HG03039 (cell line): ENCODE measurements around the gene PPA1.
"Not testable (repeated sequence)": the region's sequence is repeated elsewhere in the genome, so short reads cannot be mapped to it uniquely, and the experiment has no call there.

Experiments
- ATAC-seq: cut with Tn5 transposase; IDR thresholded peaks from one replicate; pipeline ENCODE4 v1.9.1; 2021; ENCODE audit warnings: mild to moderate bottlenecking, moderate library complexity; ENCODE audit not compliant: unreplicated experiment

The PPA1 gene

DNA sequence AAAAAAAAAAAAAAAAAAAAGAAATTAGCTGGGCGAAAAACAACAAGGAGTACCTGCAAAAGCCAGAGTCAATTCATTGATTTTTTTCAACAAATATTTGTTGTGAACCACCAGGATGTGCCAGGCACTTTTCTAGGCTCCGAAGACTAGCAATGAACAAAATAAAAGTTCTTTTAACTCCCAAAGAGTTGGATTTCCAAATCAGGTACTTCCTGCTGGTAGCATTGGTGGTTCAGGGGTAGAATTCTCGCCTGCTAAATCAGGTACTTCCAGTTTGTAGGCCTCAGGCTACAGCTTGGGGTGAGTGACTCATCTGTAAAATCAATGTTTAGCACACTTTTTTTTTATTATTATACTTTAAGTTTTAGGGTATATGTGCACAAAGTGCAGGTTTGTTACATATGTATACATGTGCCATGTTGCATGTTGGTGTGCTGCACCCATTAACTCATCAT is 10.9 kb downstream of the PPA1 start:
- ATAC-seq = no peak

DNA sequence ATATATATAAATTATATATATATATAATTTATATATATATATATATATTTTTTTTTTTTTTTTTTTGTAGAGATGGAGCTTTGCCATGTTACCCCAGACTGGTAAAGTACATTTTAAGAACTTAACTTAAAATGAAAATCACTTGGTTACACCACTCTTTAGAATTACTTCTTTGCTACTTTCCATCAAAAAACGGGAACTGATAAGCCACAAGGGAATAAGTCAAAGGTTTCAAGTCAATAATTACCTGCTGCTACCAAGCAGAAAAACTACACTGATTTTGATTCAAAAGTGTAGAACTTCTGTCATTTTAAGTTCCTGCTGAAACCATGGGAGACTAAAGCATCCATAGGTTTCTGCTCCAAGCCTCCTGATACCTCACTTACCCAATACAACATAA is 12.2 kb downstream of the PPA1 start:
- ATAC-seq = no peak

DNA sequence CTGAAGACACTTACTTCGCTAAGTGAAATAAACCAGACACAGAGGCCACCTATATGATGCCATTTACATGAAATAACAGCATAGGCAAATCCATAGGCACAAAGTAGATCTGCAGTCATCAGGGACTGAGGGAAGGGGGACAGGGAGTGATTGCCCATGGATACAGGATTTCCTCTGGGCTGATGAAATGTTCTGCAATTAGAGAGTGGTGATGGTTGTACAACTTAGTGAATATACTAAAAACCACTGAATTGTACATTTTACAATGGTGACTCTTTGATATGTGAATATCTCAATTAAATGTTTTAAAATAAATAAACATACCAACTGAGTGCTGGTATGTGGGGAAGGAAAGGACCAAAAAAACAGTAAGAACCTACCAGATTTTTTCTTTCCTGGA is 20.4 kb downstream of the PPA1 start:
- ATAC-seq = no peak

DNA sequence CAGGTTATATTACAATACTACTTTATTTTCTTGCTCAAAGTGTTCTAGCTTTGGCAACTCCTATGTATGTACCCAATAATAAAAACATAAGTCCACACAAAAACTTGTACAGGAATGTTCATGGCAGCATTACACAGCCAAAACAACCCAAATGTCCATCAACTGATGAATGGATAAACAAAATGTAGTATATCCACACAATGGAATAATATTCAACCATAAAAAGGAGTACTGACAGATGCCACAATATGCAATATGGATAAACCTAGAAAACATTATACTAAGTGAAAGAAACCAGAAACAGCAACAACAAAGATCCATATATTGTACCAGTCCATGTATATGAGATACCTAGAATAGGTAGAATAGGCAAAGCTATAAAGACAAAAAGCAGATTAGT is 21.0 kb downstream of the PPA1 start:
- no peak for ATAC-seq

DNA sequence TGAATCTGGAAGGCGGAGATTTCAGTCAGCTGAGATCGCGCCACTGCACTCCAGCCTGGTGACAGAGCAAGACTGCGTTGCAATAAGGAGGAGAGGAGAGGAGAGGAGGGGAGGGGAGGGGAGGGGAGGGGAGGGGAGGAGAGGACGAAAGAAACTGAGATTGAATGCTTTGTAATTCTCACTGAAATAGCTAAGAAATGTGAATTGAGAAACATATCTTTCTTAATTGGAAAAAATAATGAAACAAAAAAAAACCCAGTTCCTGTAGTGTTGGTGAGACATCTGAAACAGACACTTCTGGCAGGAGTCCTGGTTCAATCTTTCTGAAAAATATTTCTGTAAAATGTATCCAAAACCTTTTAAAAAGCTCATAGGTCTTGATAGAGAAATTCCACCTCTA is 26.5 kb downstream of the PPA1 start:
- no peak for ATAC-seq

DNA sequence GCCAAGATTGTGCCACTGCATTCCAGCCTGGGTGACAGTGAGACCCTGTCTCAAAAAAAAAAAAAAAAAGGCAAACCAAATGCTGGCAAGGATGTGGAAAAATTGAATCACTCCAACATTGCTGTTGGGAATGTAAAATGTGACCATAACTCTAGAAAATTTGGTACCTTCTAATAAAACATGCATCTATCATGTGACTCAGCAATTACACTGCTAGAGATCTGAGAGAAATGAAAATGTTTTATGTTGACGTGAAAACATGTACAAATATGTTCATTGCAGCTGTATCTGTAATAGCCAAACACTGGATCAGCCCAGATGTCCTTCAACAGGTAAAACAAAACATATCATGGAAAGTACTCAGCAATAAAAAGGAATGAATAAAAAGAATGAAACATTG is 32.1 kb downstream of the PPA1 start:
- no peak for ATAC-seq

DNA sequence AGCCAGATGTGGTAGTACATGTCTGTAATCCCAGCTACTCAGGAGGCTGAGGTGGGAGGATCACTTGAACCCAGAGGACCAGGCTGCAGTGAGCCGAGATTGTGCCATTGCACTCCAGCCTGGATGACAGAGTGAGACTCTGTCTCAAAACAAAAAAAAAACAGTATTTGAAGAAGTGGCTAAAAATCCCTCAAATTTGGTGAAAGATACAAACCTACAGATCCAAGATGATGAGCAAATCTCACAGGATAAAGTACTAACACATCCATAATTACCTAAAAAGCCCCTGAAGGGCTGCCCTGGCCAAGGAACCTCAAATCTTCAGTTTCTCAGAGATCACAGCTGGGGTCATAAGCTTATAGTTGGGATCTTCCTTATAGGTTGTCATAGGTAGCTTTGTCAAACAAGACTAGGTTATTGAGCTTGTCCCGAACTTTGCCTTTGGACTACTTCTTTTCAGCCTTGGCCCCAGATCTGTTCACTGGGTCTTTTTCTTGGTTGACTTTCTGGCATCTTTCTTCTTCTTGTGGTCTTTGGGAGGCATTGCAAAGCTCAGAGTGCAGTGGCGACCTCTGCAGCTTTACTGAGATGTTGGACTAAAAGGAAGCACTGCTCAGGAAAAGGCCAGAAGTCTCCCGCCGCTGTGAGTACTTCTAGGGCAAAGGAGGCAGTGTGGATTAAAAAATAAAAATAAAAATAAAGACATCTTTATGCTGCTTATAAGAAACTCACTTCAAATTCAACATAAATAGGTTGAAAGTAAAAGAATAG is 34.3 kb downstream of the PPA1 start:
- ATAC-seq = no peak

DNA sequence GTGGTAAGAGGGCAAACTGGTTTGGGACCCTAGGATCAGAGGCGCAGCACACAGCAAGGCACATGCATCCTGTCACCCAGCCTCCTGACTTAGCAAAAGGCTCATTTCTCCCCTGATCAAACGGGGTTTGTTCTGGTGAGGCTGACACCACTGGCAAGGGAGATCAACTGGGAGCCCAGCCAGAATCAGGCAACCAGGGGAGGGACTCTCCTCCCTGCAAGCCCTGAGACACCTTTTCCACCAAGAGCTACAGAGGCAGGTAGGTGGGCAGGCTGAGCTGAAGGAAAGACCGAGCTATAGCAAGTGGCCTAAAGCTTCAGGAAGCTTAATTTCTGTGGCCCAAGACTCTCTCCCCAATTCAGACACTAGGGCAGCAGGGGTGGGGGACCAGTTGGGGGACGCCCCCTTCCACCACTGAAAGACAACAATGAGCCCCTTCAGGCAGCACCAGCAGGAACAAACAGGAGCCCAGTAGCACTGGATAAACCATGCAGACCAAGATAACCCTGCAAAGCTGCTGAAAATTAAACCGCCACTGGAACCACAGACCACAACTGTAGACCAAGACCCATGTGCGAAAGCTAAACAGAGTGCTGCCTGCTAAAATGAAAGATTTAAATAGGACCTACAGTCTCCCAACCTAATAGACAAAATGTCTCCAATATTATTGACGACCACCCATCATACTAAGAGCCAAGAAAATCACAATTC is 35.8 kb downstream of the PPA1 start:
- ATAC-seq = no peak

DNA sequence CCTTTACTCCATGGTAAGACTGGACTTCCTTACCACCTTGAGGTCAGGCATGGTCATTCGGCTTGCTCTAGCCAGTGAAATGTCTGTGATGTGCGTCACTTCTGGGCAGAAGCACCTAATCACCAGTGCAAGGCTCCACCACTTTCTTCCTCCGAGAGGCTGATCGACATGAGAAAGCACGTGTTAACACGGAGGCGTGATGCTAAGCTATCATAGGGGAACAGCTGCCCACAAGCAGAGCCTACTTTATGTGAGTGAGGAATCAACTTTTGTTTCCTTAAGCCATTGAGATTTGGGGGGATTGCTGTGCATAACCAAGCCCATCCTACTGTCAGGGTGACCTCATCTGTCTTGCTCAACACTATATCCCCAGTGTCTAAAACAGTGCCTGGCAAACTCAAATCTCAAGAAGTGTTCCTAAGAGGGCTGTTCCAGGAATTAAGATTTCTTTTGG is 39.8 kb downstream of the PPA1 start:
- no peak for ATAC-seq

DNA sequence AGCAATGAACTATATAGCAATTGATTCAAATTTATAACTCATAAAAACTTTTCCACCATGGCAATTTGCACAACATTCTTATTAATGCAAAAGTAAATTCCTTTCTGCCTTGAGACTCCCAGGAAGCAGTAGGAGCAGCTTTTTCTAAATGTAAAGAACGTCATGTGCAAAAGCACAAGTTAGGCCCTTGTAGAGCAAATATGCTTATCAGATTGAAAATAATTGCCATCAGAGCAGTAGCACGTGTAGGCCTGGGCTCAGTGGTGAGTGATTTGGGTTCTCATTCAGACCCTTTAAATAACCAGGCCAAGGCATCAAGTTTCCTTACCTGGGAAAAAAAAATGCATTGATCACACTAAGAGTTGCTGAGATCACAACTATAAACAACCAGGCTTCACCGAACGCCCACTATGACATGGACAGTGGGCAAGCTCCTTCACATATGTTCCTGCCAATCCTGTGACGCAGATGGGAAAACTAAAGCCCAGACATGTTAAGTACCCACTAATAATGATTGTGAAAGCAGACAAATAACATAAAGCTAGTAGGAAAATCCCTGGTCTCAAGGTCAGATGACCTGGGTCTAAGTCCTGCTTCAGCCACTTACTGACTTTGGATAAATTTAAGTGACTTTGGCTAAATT is 40.8 kb downstream of the PPA1 start:
- ATAC-seq = no peak

DNA sequence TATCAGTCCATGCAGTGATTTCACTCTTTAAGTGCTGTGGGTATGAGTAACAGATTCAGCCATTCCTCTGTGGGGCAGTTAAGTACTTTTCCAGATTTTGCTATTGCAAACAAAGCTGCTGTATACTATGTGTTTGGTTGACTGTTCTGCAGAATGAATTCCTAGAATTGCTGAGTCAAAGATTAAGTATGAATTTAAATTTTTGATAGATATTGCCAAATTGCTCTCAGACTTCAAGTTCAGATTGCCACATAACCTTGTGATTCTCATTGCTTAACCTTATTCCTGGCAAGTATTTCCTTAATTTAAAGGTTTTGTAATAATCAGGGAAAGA is 41.3 kb downstream of the PPA1 start:
- no peak for ATAC-seq

DNA sequence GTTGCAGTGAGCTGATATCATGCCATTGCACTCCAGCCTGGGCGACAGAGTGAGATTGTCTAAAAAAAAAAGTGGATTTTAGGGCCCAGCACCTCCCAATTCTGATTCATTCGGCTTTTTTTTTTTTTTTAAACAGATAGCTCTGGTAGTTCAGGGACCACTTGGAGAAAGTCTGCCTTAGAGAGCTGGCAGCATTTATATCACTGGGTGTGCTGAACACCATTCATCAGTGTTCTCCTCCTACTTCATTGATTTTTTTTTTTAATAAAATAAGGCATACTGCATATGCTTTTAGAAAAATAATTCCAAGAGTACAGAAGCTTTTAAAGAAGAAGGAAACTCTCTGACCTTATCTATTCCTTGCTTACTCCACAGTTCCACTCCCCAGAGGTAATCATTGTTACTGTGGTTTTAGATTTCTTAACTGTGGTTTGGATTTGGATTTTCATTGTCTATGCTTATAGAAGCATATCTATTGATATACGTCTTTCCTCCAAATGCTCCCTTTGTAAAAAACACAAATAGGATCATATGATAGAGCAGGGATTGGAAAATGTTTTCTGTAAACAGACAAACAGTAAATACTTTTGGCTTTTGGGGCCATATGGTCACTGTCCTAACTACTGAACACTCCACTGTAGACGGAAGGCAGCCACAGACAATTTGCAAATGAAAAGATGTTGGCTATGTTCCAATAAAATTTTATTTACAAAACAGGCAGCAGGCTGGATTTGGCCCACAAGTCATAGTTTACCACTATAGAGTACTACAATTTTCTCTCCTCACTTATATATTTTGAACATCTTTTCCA is 41.9 kb downstream of the PPA1 start:
- ATAC-seq = no peak

DNA sequence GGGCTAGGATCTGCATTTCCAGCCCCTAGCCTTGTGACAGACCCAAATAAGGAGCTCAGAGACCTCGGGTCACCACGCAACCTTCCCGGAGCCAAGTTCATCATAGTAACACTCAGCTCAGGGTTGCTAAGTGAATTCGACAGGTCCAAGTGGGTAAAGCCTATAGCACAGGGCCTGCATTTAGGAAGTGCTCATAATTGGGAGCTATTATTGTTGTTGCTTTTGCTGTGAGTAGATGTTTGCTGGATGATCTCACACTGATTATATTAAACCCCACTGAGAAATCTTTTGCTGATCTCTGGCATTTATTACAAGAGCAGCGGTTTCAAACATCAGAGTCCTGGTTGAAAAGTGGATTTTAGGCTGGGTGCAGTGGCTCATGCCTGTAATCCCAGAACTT is 42.6 kb downstream of the PPA1 start:
- ATAC-seq = no peak

DNA sequence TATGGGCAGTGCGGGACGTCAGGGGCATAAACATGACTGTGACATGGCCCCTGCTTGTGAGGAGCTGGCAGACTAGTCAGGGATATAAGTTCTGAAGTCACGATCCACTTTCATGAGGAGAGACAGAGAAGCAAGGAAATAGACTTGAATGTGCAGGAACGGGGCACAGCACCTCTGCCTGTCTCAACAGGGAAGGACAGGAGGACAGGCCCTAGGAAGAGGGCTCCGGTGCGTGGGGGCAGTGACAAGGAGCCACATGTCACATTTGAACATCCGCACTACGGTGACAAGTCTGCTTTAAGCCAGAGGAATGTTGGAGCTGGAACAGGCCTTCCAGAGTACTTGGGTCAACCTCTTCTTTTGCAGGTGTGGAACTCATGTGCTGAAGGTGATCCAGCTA is 43.1 kb downstream of the PPA1 start:
- no peak for ATAC-seq

DNA sequence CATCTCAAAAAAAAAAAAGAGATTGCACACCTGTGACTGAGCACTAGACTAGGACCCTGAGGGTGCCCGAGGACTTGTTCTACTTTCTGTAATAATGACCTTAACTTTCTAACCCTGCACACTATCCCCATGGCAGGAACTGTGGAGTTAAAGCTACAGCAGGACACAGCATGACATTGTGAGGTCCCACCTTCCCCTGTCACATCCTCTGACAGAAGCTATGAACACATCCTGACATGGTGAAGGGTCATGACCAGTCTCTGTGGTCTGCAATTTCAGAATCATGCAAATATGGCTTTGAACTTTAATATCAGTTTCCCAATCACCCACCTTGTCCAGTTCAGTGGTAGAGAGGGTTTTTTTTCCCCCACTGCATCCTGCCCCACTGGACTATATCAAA is 44.5 kb downstream of the PPA1 start:
- ATAC-seq = no peak

DNA sequence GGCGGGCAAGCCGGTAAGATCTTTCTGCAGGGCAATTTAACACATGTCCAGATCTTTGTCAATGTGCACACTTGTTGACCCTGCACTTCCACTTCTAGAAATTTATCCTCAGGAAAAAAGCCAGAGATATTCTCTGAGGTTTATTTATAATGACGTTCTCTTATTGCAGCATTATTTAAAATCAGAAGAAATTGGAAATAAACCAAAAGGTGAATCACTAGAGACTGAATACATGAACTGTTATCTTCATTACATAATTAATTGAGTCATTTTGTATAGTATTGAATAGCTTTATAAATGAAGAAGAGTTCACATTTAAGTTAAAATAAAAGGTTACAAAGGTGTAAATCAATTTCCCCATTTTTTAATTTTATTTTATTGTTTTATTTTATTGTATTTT is 46.7 kb downstream of the PPA1 start:
- no peak for ATAC-seq

DNA sequence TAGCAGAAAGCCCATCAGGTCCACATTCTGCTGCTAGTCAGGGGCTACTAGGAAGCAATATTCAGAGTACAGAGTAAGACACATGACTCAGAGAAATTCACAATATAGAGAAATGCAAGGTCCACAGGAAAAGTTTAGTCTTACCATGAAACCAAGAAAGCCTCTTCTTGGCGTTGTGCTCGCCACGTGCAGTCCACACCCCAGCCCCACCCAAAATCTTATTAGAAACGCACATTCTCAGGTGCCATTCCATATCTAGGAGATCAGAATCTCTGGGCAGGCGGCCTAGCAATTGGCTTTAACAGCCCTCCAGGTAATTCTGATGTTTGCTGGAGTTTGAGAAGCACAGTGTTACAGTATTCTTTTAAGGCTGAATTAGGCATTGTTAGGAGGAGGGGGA is 47.1 kb downstream of the PPA1 start:
- ATAC-seq = no peak

DNA sequence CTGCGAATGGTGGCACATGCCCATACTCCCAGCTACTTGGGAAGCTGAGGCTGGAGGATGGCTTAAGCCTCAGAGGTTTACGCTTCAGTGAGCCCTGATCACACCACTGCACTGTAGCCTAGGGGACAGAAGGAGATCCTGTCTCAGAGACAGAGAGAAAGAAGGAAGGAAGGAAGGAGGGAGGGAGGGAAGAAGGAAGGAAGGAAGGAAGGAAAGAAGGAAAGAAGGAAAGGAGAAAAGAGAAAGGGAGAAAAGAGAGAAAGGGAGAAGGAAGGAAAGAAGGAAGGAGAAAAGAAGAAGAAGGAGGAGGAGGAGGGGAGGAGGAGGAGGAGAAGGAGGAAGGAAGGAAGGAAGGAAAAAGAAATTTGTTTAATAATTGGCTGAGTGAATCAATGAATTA is 49.9 kb downstream of the PPA1 start:
- ATAC-seq = no peak

DNA sequence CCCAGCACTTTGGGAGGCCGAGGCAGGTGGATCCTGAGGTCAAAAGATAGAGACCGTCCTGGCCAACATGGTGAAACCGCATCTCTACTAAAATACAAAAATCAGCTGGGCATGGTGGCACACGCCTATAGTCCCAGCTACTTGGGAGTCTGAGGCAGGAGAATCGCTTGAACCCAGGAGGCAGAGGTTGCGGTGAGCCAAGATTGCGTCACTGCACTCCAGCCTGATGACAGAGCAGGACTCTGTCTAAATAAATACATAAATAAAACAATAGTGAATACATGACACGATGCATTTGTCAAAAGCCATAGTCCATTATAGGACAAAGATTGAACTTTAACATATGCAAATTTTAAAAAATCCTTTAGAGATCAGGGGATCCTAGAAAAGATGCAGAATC is 54.0 kb downstream of the PPA1 start:
- ATAC-seq = not testable (repeated sequence)

DNA sequence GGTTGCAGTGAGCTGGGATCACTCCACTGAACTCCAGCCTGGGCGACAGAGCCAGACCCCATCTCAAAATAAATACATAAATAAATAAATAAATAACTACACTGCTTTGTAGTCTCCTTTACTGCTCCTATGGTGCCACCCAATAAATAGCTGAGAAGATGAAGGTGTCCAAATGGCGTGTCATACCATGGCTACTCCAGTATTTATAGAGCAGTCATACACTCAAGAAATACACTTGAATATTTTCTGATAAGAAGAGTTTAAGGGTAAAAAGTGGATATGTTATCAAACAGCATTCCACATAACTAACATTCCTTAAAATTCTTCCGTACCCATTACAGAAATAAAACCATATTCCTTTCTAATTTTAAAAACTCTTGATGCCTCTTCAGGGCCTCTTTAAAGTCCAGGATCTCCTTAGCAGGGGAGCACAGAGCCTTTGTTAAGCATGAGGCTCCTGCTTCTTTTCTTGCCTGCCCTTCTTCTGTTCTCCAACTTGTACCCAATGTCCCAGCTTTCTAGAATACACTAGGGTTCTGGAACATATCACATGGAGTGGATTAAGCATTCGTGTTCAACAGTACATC is 55.0 kb downstream of the PPA1 start:
- ATAC-seq = no peak

DNA sequence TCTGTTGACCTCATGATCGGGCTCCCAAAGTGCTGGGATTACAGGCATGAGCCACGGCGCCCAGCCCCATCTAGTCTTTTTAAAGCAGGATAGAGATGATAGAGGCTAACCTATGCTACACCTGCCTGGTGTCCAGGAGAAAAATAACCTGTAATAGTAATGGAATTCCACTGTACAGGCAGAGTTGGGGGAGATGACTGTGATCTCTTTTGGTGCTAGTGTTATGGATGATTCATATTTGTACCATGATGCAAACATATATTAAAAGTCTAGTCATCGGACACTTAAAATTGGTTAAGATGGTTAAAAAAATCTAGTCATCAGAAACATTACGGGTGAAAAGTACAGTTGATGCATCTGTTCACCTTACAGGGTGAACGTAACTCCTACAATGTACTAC is 56.8 kb downstream of the PPA1 start:
- no peak for ATAC-seq
